Measurements from ENCODE around the gene KIAA0930.

KIAA0930 gene

GRCh38 chr22:45200230-45200629 is 40.5 kb downstream of the KIAA0930 start:
- DNase-seq (ENCODE audit: low read depth in 2 of 2), result no peak

DNA sequence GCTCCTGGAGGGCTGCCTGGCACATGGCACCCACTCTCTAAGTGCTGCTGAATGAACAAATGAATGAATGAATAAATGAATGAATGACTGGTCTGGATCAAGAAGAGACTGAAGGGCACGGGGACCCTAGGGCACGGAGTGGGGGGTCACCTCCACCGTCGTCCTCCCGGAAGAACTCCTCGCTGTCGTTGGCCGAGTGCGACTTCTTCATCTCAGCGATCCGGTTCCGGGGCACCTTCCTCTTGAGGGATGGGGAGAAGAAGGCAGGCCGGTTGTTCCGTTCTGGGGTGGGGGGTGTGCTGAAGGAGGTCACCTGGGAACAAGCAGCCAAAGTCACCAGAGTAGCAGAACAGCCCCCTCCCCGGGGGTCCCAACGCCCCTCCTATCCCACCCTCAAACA is 41.0 kb downstream of the KIAA0930 start:
- no peak overlapping the region for H3K4me3 ChIP-seq (replicated peaks in 1 of 2; ENCODE audit: low read depth in 2 of 2, low read length in 2 of 2)
- TF ChIP-seq, protein P1, sequence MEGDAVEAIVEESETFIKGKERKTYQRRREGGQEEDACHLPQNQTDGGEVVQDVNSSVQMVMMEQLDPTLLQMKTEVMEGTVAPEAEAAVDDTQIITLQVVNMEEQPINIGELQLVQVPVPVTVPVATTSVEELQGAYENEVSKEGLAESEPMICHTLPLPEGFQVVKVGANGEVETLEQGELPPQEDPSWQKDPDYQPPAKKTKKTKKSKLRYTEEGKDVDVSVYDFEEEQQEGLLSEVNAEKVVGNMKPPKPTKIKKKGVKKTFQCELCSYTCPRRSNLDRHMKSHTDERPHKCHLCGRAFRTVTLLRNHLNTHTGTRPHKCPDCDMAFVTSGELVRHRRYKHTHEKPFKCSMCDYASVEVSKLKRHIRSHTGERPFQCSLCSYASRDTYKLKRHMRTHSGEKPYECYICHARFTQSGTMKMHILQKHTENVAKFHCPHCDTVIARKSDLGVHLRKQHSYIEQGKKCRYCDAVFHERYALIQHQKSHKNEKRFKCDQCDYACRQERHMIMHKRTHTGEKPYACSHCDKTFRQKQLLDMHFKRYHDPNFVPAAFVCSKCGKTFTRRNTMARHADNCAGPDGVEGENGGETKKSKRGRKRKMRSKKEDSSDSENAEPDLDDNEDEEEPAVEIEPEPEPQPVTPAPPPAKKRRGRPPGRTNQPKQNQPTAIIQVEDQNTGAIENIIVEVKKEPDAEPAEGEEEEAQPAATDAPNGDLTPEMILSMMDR (IDR thresholded peaks at IDR 0.05; ENCODE audit: low read depth, low read length), result no peak
- DNase-seq (ENCODE audit: low read depth in 2 of 2), result no peak

More at GRCh38 chr22:45200230-45200629, 40.5 kb downstream of the KIAA0930 start:
- TF ChIP-seq, protein P1 (IDR thresholded peaks at IDR 0.05; ENCODE audit: low read depth, low read length), result no peak
- no peak overlapping the region for H3K4me3 ChIP-seq (replicated peaks in 1 of 2; ENCODE audit: low read depth in 2 of 2, low read length in 2 of 2)

GRCh38 chr22:45198463-45198795 is 42.3 kb downstream of the KIAA0930 start:
- no peak for DNase-seq (ENCODE audit: low read depth in 2 of 2)
- H3K4me3 ChIP-seq (replicated peaks in 1 of 2; ENCODE audit: low read depth in 2 of 2, low read length in 2 of 2), result no peak overlapping the region
- TF ChIP-seq, protein P1 (IDR thresholded peaks at IDR 0.05; ENCODE audit: low read depth, low read length), result no peak

- H3K4me3 ChIP-seq (replicated peaks in 1 of 2; ENCODE audit: low read depth in 2 of 2, low read length in 2 of 2), result no peak overlapping the region
- TF ChIP-seq, protein P1 (IDR thresholded peaks at IDR 0.05; ENCODE audit: low read depth, low read length), result no peak
- DNase-seq (ENCODE audit: low read depth in 2 of 2), result no peak
Observed at GRCh38 chr22:45197606-45198462, 42.9 kb downstream of the KIAA0930 start.

GRCh38 chr22:45196926-45197605 is 43.6 kb downstream of the KIAA0930 start:
- no peak for DNase-seq (ENCODE audit: low read depth in 2 of 2)
- no peak overlapping the region for H3K4me3 ChIP-seq (replicated peaks in 1 of 2; ENCODE audit: low read depth in 2 of 2, low read length in 2 of 2)
- TF ChIP-seq, protein P1 (IDR thresholded peaks at IDR 0.05; ENCODE audit: low read depth, low read length), result no peak

DNA sequence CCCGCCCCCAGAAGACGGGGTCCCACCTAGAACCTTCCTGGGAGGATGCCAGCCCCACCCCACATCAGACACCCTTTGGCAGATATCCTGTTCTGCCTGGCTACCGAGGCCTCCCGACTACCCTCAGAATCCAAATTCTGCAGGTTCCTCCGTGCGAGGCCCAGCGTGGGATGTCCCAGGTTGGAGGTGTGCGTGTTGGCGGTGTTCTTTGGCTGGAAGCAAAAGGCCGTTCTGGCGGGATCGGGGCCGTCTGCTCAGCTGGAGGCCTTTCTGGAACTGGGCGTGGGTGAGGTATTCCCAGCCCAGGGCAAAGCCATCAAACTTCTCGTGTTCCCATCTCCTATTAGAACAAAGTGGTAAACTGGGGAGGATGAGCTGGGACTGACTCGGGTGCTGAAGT is 44.4 kb downstream of the KIAA0930 start:
- no peak for DNase-seq (ENCODE audit: low read depth in 2 of 2)
- TF ChIP-seq, protein P1 (IDR thresholded peaks at IDR 0.05; ENCODE audit: low read depth, low read length), result no peak

More for the DNA sequence above, 44.4 kb downstream of the KIAA0930 start:
- no peak overlapping the region for H3K4me3 ChIP-seq (replicated peaks in 1 of 2; ENCODE audit: low read depth in 2 of 2, low read length in 2 of 2)
